Esophagus muscularis mucosa (tissue), 4 donors: ENCODE data around the gene AFF2. TPM values are rescaled to one million over a fixed set of nuclear protein-coding genes. Genes with fewer than 3 reads are reported as not detected.

Experiments used
- DNase-seq: peaks from one replicate; pipeline ENCODE4 v3.0.0-alpha.2; 2017; ENCODE audit errors: extremely low spot score
- H3K27ac ChIP-seq, 4 donors: fragments of 200-600 bp; sonication (generic); replicated peaks in 1 of 4; 1 replicate in 3 of 4; 2 replicates in 1 of 4; pipeline ENCODE4 v1.5.1; 2016 to 2019; ENCODE audit warnings: mild to moderate bottlenecking in 1 of 4
- H3K27me3 ChIP-seq, 4 donors: fragments of 200-600 bp; sonication (generic); one replicate each; pipeline versions ENCODE4 v1.5.1 to v1.6.0; 2016 to 2019
- H3K36me3 ChIP-seq, 4 donors: fragments of 200-600 bp; sonication (generic); one replicate each; pipeline ENCODE4 v1.5.1; 2016 to 2019
- H3K4me1 ChIP-seq, 4 donors: fragments of 200-600 bp; sonication (generic); one replicate each; pipeline ENCODE4 v1.5.1; 2016 to 2019
- H3K4me3 ChIP-seq, 4 donors: fragments of 200-600 bp; sonication (generic); 1 replicate in 2 of 4; 2 replicates in 2 of 4; pipeline ENCODE4 v1.5.1; 2016 to 2019; ENCODE audit warnings: mild to moderate bottlenecking in 4 of 4, moderate library complexity in 1 of 4
- H3K9me3 ChIP-seq, 4 donors: fragments of 200-600 bp; sonication (generic); 1 replicate in 3 of 4; 2 replicates in 1 of 4; pipeline ENCODE4 v1.5.1; 2016 to 2019
- EP300 ChIP-seq: sonication (generic); formaldehyde crosslinking; IDR thresholded peaks from one replicate; pipeline ENCODE4 v1.6.1; 2017; ENCODE audit warnings: antibody characterized with exemption
- POLR2A ChIP-seq: fragments of 450-650 bp; IDR thresholded peaks from one replicate; pipeline ENCODE4 v1.6.1; 2017; ENCODE audit warnings: antibody characterized with exemption, moderate library complexity, mild to moderate bottlenecking, low read depth
- POLR2AphosphoS5 ChIP-seq, 2 donors: sonication (generic); formaldehyde crosslinking; IDR thresholded peaks; one replicate each; pipeline ENCODE4 v1.6.1; 2017; ENCODE audit warnings: antibody characterized with exemption in 2 of 2
- WGBS: methylation state at CpG from one replicate; pipeline ENCODE4 v1.1.5; 2018; 5-methylcytosine and 5-hydroxymethylcytosine counted together
- intact Hi-C: fragments of 100-400 bp; cut with DNase I; formaldehyde crosslinking; loops from one replicate; pipeline ENCODE4 v1.15.1; 2023
- total RNA-seq, 4 donors: library from RNA; depleted of rRNA; stranded (reverse); fragments of >200 nt; gene quantifications; one replicate each; pipeline versions ENCODE4 v1.1.0 to v1.2.1, GENCODE V29; 2016
- TF ChIP-seq, protein P1 (sequence below), 3 experiments: fragments of 200-600 bp in 2 of 3; fragments of 450-650 bp in 1 of 3; sonication (generic) in 2 of 3; IDR thresholded peaks; one replicate each; pipeline ENCODE4 v1.5.1; 2017 to 2019; ENCODE audit warnings: antibody characterized with exemption in 3 of 3, mild to moderate bottlenecking in 2 of 3, moderate library complexity in 1 of 3

Gene AFF2
- total RNA-seq, 4 donors from 2014 or later: 3.8 to 10.8 (median 6.8) TPM

DNA sequence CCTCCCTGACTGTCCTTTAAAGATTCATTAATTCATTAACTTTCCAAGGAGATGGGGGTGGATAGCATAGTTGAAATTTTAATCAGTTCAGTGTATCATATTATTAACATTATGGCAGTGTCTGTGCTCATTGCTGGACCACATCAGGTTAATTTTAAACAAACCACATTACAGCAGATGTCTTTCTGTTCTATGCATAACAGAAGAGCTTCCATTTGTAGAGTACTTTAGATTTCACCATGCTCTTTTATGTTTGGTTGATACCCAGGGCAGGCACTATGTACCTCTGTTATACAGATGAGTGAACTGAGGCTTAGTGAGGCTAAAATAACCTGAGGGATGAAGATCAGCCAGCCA is 41.1 kb downstream of the AFF2 start:
- no peaks in the 10 kb centered on the region for H3K4me1 ChIP-seq
- no peak overlapping the region for H3K4me3 ChIP-seq
- DNase-seq: no peak
- intact Hi-C loops: no loop called here
- TF ChIP-seq EP300 (no peak), POLR2AphosphoS5 (IDR thresholded peaks at IDR 0.05) (no peak), POLR2A (no peak)
- TF ChIP-seq, protein P1, sequence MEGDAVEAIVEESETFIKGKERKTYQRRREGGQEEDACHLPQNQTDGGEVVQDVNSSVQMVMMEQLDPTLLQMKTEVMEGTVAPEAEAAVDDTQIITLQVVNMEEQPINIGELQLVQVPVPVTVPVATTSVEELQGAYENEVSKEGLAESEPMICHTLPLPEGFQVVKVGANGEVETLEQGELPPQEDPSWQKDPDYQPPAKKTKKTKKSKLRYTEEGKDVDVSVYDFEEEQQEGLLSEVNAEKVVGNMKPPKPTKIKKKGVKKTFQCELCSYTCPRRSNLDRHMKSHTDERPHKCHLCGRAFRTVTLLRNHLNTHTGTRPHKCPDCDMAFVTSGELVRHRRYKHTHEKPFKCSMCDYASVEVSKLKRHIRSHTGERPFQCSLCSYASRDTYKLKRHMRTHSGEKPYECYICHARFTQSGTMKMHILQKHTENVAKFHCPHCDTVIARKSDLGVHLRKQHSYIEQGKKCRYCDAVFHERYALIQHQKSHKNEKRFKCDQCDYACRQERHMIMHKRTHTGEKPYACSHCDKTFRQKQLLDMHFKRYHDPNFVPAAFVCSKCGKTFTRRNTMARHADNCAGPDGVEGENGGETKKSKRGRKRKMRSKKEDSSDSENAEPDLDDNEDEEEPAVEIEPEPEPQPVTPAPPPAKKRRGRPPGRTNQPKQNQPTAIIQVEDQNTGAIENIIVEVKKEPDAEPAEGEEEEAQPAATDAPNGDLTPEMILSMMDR (IDR thresholded peaks at IDR 0.05): no peak
- H3K36me3 ChIP-seq: no peaks in the 10 kb centered on the region
- no peaks in the 10 kb centered on the region for H3K9me3 ChIP-seq
- no peaks in the 10 kb centered on the region for H3K27me3 ChIP-seq
- H3K27ac ChIP-seq: no peak overlapping the region

DNA sequence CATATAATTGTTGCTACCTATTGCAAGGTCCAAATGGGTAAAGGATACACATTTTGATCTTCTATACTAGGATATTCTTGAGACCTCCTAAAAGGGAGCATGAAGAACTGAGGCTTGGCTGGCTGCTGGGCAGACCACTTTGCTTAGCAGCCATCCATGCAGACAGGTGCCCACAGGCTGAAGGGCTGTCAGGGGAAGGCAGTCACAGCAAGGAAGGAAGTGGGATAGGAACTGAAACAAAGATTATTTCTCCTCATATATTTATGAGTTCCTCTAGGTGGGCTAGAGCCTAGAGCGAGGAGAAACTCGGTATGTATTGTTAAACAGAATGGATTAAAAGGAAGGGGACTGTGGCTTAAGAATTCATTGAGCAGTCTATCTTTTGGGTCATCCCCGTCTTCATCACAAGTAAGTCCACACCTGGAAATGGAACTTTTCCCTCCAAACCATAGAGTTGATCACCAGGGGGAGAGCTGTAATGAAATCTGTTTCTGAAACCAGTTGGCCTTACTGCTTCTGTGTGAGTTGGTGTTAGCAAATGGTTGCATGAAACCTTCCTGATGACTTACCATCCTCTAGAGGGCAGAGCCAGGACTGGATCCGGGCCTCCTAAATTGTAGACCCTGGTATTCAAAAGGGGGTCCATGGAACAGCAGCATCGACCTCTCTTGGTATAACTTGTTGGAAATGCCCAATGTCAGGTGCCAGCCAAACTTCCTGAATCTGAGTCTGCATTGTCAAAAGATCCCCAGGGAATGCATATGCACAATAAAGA is 42.3 kb downstream of the AFF2 start:
- Histone ChIP-seq H3K4me3 (no peak overlapping the region), H3K4me1 (no peaks in the 10 kb centered on the region), H3K27me3 (no peaks in the 10 kb centered on the region), H3K36me3 (no peaks in the 10 kb centered on the region), H3K9me3 (no peaks in the 10 kb centered on the region), H3K27ac (no peak overlapping the region)
- intact Hi-C loops: no loop called here
- TF ChIP-seq EP300 (no peak), POLR2A (no peak)
- TF ChIP-seq, protein P1 (IDR thresholded peaks at IDR 0.05): no peak
- 73% methylated on average over 5 of the region's 5 CpGs for WGBS
- no peak for DNase-seq

DNA sequence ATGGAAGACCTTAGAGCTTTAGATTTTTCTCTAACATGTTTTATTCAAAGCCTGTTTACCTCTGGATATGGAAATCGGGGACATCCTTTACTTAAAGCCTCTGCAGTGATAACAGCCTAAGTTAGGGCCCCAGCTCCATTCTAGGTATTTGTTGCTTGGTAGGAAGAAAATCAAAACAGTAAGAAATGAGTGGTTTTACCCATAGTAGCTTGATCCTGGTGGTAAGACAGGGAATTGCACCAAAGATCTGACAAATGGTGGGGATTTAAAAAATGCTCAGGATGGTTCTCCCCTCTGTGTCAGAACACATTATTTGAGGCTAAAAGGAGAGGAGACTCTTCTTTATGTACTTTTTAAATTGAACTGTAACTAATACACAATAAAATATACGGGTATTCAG is 52.4 kb downstream of the AFF2 start:
- Histone ChIP-seq H3K4me1 (no peaks in the 10 kb centered on the region), H3K9me3 (no peaks in the 10 kb centered on the region), H3K36me3 (no peaks in the 10 kb centered on the region), H3K27me3 (no peaks in the 10 kb centered on the region), H3K4me3 (no peak overlapping the region), H3K27ac (no peak overlapping the region)
- 48% methylated on average over 2 of the region's 2 CpGs for WGBS
- intact Hi-C loops: no loop called here
- TF ChIP-seq POLR2A (no peak), POLR2AphosphoS5 (IDR thresholded peaks at IDR 0.05) (no peak), EP300 (no peak)
- TF ChIP-seq, protein P1 (IDR thresholded peaks at IDR 0.05): no peak
- DNase-seq: no peak

DNA sequence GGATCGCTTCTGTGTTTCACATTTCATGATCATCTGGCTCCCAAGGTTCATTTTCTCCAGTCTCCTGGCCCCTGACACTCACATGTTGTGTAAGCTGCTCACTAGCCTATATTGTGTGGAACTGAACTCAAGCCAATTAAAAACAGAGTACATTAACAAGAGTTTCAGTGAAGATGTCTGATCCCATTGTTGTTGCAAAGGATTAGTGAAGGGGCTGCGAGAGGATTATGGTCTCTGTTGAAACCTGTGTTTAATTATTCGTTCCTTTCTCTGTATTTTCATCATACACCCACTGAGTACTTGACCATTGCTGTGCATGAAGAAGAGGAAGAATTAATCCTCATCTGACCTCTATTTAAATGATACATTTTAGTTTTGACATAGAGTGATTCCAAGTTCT is 54.7 kb downstream of the AFF2 start:
- 65% methylated on average over 3 of the region's 3 CpGs for WGBS
- no peak overlapping the region for H3K4me3 ChIP-seq
- H3K4me1 ChIP-seq: no peaks in the 10 kb centered on the region
- no peaks in the 10 kb centered on the region for H3K9me3 ChIP-seq
- H3K27me3 ChIP-seq: no peaks in the 10 kb centered on the region
- H3K36me3 ChIP-seq: no peaks in the 10 kb centered on the region
- H3K27ac ChIP-seq: no peak overlapping the region
- intact Hi-C loops: no loop called here
- DNase-seq: no peak
- no peak for TF ChIP-seq POLR2A
- TF ChIP-seq POLR2AphosphoS5 (IDR thresholded peaks at IDR 0.05): no peak
- TF ChIP-seq EP300: no peak
- TF ChIP-seq, protein P1 (IDR thresholded peaks at IDR 0.05): no peak
